WI38 (cell line): Measurements from ENCODE around the gene SSUH2.

Experiments used
- H3K4me3 ChIP-seq: 2 replicates; pipeline ENCODE4 v1.5.1; 2011; ENCODE audit warnings: low read depth, mild to moderate bottlenecking, control low read depth, low read length
- TF ChIP-seq, protein P1 (sequence below): IDR thresholded peaks from 2 replicates; pipeline ENCODE4 v1.5.1; 2012; ENCODE audit warnings: low read depth, mild to moderate bottlenecking, control low read depth, low read length

SSUH2 gene

DNA sequence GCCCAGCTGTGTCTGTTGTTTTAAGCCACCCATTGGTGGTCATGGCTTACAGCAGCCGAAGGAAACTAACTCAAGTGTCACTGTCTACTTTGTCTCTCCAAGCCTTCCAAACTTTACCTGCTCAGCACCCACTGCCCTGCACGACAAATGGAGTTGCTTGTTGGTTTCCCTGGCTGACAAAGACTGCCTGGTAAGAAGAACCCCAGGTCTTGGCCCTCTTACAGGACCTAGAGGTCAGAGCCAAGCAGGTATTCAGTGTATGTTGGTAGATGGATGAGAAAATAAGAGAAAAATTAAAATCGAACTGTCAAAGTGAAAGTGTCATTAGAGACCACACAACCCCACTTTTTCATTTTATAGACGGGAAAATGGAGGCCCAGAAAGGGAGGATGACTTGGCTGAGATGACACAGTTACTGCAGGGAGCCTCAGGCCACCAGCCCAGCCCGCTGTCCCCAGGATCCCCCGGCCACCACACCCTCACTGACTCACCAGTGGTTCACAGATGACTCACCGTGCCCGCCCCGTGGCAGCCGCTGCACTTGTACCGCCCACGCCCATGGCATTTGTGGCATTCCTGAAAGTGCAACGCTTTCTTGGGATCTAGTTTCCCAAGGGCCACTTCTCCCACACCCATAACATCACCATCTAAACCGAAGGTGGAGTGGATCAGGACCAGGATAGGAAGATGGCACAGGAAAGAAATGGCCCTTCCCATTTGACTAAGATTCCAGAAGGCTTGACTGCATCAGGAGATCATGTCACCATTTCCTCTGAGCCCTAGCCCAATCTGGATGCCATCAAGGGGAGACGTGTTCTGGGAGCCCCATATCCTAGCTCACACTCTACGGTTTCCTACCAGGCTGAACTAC is 15.2 kb downstream of the SSUH2 start:
- TF ChIP-seq, protein P1, sequence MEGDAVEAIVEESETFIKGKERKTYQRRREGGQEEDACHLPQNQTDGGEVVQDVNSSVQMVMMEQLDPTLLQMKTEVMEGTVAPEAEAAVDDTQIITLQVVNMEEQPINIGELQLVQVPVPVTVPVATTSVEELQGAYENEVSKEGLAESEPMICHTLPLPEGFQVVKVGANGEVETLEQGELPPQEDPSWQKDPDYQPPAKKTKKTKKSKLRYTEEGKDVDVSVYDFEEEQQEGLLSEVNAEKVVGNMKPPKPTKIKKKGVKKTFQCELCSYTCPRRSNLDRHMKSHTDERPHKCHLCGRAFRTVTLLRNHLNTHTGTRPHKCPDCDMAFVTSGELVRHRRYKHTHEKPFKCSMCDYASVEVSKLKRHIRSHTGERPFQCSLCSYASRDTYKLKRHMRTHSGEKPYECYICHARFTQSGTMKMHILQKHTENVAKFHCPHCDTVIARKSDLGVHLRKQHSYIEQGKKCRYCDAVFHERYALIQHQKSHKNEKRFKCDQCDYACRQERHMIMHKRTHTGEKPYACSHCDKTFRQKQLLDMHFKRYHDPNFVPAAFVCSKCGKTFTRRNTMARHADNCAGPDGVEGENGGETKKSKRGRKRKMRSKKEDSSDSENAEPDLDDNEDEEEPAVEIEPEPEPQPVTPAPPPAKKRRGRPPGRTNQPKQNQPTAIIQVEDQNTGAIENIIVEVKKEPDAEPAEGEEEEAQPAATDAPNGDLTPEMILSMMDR: no peak
- H3K4me3 ChIP-seq: no peak overlapping the region

DNA sequence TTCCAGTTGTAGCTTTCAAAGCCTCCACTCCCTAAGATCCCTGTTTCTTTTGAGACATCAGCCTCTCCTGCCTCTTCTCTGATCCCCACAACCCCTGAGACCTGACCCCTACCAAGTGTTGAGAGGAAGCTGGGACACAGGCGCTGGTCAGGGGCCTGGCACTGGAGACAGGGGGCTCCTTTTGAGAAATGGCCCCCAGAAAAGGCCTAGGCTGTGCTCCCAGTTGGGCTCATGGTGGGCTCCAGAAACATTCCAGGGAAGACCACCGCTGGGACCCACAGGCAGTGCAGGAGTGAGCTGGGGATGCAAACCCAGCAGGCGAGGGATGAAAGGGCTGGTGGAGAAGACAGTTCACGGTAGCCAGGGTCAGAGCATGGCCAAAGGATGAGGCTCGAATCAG is 16.6 kb downstream of the SSUH2 start:
- no peak overlapping the region for H3K4me3 ChIP-seq
- TF ChIP-seq, protein P1: no peak

DNA sequence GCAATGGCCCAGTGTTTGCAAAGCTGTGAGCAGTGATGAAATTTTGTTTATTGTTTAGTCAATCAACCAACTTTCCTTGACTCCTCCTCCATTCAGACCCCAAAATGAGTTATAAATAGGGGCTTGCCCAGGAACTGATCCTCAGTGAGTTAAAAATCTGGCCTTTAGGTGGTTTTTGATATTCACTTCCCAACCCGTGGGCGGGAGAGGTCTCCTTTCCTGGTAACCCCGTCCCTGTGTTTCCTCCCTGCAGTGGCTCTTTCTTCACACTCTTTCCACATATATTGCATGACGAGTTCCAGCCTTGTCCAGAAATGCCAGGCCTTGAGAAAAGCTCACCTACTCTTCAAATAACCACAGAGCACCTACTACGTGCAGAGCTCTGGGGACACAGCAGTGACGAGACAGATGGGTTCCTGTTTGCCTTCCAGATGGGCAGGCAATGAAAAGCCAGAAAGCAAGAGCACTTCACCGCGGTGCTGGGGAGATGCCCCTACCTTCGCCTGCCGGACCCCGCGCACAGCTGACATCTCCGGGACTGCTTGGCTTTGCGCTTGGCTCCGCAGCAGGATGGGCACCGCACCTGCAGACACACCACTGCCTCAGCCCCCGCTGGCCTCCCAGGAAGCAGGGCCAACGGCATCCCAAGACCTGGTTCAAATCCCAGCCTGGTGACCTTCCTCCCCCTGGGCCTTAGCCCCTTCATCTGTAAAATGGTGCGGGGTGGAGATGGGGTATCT is 17.2 kb downstream of the SSUH2 start:
- TF ChIP-seq, protein P1: no peak
- no peak overlapping the region for H3K4me3 ChIP-seq

DNA sequence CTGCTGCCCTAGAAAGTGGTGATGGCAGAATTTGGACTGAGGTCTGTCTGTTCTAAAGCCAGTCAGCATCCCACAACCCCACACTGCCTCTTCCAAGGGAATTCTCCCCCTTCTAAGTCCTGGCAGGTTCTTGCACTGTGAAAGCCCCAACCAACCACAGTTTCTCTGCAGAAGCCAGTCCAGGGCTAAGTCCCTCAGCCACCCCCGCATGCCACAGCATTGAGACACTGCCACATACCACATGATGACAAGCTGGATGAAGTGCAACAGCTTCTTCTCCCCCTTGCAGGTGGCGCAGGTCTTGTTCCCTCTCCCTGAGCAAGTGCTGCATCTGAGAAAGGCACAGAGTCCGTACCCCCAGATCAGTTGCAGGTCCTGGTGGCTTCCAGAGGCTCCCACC is 18.6 kb downstream of the SSUH2 start:
- H3K4me3 ChIP-seq: no peak overlapping the region
- TF ChIP-seq, protein P1: no peak

DNA sequence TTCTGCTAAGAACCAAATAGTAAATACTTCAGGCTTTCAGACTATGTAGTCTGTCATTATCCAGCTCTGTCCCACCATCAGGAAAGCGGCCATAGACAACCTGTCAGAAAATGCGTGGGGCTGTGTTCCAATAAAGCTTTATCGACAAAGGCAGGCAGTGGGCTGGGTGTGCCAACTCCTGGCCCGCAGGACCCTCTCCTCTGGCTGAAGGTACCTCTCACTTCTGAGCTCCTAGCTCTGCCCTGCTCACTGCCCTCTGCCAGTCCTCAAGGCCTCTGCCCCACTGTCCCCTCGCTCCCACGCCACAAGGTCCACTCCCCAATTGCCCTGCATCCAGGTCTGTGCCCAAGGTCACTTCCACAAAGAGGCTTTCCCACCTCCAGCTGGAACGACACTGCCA is 20.0 kb downstream of the SSUH2 start:
- TF ChIP-seq, protein P1: no peak

DNA sequence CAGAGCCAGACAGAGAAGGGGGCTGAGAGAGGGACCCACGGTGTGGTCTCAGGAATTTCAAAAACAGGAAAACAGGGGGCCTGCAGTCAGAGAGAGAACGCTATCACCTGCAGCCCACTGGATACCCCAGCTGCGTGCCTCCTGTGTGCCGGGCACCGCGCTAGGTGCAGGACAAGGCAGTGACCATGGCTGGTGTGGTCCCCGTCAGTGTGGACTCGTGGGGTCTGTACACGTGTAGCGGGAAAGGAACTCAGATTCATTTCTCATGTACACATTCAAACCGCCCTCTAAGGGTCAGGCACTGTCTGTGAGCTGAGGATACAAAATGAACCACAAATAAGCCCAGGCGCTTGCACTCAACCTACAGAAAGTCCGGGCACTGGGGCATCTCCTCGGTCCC is 20.9 kb downstream of the SSUH2 start:
- TF ChIP-seq, protein P1: no peak
- H3K4me3 ChIP-seq: no peak overlapping the region

More for the DNA sequence above, 20.0 kb downstream of the SSUH2 start:
- no peak overlapping the region for H3K4me3 ChIP-seq
